ENCODE results near the gene OTUD1. TPM values are rescaled to one million over a fixed set of nuclear protein-coding genes. Genes with fewer than 3 reads are reported as not detected.

OTUD1 gene
- total RNA-seq, 1 donor from 2014 or later, result 14.2 TPM

DNA sequence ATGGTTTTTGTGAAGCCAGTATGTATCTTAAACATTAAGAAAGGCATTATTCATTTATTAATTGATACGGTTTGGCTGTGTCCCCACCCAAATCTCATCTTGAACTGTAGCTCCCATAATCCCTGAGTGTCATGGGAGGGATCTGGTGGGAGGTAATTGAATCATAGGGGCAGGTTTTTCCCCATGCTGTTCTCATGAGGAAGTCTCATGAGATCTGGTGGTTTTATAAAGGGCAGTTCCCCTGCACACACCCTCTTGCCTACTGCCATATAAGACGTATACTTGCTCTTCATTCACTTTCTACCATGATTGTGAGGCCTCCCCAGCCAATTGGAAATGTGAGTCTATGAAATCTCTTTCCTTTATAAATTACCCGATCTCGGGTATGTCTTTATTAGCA is 28.1 kb downstream of the OTUD1 start:
- DNase-seq (ENCODE audit: extremely low read depth, low read depth, low spot score), result no peak

DNA sequence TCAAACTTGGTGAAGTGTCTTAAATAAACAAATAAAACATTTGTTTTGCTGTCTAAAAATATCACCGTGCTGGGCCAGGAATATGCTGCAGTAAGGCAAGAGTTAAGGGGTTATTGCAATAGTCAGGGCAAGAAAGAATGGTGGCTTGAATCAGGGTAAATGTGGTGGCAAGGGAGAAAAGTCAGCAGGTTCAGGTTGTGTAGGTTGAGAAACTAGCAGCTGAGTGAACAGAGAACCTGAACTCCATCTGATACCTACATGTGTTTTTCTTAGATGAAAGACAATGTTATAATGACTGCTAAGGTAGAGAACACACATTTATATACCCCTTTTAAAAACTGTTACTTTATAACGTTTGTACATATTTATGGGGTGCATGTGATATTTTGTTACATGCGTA is 28.7 kb downstream of the OTUD1 start:
- no peak for DNase-seq (ENCODE audit: extremely low read depth, low read depth, low spot score)

DNA sequence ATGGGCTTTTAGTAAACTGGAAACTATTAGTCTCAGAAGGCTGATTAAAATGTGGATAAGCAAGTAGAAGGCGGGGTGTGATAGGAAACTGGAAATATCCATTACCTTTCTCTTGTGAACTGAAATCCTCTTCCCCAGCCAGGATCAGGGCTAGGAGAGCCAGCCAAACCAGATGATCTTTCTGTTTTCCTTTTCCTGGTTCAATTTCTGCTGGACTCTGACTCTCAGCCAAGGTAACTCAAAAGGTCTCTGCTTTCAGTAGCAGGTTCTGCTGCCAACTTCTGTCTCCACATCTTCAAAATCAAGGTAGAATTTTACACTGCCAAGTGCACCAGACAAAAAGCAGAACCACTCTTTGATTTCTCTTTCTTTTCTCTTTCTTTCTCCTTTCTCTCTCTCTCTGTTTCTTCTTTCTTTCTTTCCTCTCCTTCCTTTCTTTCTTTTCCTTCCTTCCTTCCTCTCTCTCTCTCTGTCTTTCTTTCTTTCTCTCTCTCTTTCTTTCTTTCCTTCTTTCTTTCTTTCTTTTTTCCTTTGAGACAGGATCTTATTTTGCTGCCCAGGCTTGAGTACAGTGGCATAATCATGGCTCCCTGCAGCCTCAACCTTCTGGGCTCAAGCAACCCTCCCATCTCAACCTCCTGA is 30.8 kb downstream of the OTUD1 start:
- DNase-seq (ENCODE audit: extremely low read depth, low read depth, low spot score), result no peak

DNA sequence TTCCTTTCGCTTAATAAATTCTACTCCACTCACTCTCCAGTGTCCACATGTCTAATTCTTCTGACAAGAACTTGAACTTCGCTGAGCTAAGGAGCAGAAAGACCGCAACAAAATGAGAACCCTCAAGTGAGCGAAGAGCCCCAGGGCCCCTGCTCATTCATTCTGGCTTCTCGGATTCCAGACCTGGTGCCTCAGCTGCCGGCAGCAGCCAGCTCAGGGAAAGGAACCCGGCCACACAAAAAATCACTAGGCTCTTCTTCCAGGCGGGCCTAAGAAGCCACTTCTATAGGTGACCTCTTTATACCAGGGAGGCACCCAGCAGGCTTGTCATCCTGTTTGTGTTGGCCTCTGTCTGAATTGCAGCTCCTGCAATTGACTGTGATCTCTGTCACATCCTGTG is 33.3 kb downstream of the OTUD1 start:
- no peak for DNase-seq (ENCODE audit: extremely low read depth, low read depth, low spot score)

DNA sequence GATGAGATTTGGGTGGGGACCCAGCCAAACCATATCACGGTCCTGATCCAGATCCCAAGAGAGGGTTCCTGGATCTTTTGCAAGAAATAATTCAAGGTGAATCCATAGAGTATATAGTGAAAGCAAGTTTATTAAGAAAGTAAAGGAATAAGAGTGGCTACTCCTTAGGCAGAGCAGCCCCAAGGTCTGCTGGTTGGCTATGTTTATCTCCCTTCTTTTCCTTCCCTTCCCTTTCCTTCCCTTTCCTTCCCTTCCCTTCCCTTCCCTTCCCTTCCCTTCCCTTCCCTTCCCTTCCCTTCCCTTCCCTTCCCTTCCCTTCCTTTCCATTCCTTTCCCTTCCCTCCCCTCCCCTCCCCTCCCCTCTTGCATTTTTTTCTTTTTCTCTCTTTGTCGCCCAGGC is 35.2 kb downstream of the OTUD1 start:
- no peak for DNase-seq (ENCODE audit: extremely low read depth, low read depth, low spot score)

DNA sequence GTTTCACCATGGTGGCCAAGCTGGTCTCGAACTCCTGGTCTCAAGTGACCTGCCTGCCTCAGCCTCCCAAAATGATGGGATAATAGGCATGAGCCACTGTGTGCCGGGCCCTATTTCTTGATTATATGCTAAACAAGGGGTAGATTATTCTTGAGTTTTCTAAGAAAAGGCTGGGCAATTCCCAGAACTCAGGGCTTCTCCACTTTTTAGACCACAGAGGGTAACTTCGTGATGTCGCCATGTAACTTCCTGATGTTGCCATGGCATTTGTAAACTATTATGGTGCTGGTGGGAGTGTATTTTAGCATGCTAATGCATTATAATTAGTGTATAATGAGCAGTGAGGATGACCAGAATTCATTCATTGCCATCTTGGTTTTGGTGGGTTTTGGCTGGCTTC is 35.8 kb downstream of the OTUD1 start:
- DNase-seq (ENCODE audit: extremely low read depth, low read depth, low spot score), result no peak

DNA sequence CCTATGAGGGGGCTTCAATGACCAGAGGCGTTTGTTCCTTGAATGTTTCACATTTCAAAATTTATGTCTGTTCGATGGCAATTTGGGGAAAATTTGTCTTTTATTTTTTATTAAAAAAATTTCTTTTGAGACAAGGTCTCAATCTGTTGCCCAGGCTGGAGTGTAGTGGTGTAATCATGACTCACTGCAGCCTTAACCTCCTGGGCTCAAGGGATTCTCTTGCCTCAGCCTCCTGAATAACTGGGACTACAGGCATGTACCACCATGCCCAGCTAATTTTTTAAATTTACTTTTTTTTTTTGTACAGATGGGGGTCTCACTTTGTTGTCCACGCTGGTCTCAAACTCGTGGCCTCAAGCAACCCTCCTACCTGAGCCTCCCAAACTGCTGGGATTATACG is 39.7 kb downstream of the OTUD1 start:
- no peak for DNase-seq (ENCODE audit: extremely low read depth, low read depth, low spot score)

DNA sequence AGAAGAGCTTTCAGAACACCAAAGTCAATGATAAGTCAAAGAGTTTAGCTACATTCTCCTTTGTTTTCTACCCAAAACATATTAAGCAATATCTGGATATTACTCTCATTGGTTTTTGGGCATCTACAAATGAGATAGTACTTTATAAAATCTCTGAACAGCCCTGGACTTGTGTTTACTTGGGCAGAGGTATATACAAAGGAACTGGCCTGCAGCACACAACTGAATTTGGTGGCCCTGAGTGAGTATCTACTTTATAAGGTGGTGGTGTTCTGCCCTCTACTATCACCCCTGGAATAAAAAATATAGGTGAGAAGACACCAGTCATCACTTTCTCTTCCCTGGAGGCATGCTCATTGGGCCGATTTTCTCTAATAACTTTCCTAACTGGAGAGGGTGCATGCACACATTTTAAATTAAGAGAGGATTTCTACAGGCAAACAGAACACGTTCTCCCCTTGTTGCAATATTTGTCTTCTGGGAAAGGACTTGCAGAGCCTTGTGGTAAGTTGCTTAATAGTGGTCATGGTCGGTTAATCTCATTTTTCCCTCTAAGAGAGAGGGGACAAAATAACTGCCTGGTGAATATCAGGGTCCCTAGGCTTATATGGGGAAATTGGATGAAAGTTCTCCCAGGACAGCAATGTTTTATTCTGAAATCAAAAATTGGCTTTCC is 41.1 kb downstream of the OTUD1 start:
- no peak for DNase-seq (ENCODE audit: extremely low read depth, low read depth, low spot score)

DNA sequence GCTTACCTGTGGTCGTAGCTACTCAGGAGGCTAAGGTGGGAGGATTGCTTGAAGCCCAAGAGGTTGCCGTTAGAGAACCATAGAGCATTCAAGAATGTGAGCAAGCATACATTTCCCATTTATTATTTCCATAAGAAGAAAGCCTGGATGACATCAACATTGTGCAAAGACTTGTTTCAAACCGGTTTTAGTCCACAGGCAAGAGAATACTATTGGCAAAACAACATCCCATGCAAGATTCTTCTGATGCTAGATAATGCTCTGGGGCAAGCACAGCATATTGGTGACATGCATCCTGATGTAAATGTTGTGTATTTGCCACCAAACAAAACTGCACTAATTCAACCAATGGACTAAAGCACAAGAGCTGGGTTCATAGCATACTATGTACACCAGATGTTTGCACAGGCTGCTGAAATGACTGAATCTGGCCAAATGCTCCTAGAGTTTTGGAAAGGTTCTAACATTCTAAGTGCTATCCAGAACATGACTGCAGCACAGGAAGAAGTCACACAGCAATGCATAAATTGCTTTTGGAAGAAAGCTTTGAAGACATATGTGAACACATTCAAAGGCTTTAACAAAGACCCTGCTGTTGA is 42.6 kb downstream of the OTUD1 start:
- no peak for DNase-seq (ENCODE audit: extremely low read depth, low read depth, low spot score)

DNA sequence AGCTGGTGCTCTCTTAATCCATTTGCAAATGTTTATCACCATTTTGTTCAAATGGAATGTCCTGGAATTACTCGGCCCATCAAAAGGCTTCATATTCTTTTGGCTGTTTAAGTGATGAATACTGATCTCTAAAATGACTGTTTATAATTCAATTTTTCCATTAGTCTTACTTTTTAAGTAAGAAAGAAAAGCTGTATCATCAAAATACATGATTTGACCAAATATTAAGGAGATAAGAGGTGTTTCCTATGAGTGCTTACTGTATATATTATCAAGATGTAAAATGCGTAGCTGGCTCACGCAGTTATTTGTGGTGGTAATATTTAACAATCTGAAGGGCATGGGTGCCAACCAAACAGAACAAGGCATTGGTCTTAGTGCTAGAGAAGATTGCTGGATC is 51.2 kb downstream of the OTUD1 start:
- no peak for DNase-seq (ENCODE audit: extremely low read depth, low read depth, low spot score)

Other genes with a start within 250 kb of the OTUD1 start
- gene PTF1A, start 246.8 kb upstream of the OTUD1 start, total RNA-seq, result not detected in 2 replicates
- gene C10orf67, start 94.3 kb upstream of the OTUD1 start, total RNA-seq, result not detected in 2 replicates

Data from glomerular endothelial cell (primary cell).